Peyer's patch (tissue), 4 donors: ENCODE results near the gene PLPP1.

Experiments
- CTCF ChIP-seq, 6 experiments: fragments of 450-650 bp in 4 of 6; fragments of 200-600 bp in 2 of 6; sonication (generic) in 1 of 6; IDR thresholded peaks; one replicate each; pipeline ENCODE4 v1.5.1; 2017 to 2019; ENCODE audit warnings: antibody characterized with exemption in 6 of 6, mild to moderate bottlenecking in 3 of 6, moderate library complexity in 1 of 6
- POLR2A ChIP-seq, 2 donors: fragments of 450-650 bp; IDR thresholded peaks; one replicate each; pipeline ENCODE4 v1.5.1; 2017; ENCODE audit warnings: antibody characterized with exemption in 2 of 2, mild to moderate bottlenecking in 2 of 2, moderate library complexity in 2 of 2

GRCh38 chr5:55413644-55414043 lies 121.1 kb downstream of the PLPP1 start:
- TF ChIP-seq CTCF (IDR thresholded peaks at IDR 0.05) (no peak), POLR2A (IDR thresholded peaks at IDR 0.05) (no peak)
